GM21423 (cell line): ENCODE data around the gene PLEKHA1.

Experiments
- ATAC-seq: cut with Tn5 transposase; IDR thresholded peaks from one replicate; pipeline ENCODE4 v1.9.1; 2021; ENCODE audit warnings: mild to moderate bottlenecking, moderate library complexity; ENCODE audit not compliant: unreplicated experiment

The PLEKHA1 gene

DNA sequence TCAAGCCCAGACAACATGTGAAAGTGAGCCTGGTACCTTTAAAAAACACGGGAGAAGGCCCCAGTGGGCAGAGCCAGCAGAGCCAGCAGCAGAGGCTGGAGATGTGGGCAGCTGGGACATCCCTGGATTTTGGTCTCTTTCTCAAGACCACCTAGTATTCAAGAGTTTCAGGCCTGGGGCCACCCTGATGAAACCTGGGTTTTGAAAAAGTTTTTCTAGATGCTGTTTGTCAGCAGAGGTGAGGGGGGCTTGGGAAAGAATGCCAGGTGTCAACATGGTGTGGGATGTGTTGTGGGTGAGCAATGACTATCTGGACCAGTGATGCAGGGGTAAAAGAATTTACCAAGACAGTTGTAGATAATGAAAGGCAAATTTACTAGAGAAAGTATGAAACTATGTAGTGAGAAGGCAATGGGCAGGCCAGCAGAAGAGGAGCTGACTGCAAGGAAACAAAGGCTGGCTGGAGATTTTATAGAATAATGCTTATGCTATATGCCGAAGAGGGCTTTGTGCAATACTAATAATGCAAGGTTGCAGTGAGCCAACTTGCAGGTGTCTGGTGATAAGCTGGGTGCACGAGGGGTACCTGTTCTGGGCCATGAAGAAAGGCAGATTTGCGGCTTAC lies 28.1 kb upstream of the PLEKHA1 start:
- ATAC-seq, result no peak

DNA sequence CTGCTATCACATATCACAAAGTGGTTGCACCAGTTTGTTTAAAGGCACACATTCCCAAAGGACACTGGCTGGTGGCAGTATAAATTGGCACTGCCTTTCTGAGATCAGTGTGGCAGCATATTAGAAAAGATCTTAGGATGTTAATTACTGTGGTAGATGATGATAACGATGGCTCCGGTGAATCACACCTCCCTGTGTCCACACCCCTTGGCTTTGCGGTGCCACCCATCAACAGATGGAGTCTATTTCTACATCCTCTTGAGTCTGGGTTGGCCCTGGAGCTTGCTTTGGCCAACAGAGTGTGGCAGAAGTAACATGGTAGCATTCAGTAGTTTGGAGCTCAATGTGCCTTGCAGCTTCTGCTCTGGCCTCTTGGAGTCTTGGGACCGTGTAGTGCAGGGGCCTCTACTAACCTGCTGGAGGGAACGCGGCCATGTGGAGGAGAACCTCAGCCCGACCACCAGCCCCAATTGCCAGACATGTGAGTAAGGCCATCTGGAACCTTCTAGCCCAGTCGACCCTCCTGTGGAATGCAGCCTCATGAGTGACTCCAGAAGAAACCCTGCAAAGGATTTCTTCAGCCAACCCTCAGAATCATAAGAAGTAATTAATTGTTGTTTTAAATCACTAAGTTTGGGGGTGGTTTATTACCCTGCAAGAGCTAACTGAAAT lies 27.2 kb upstream of the PLEKHA1 start:
- ATAC-seq, result no peak

GRCh38 chr10:122348512-122348911 lies 26.0 kb upstream of the PLEKHA1 start:
- ATAC-seq, result no peak

DNA sequence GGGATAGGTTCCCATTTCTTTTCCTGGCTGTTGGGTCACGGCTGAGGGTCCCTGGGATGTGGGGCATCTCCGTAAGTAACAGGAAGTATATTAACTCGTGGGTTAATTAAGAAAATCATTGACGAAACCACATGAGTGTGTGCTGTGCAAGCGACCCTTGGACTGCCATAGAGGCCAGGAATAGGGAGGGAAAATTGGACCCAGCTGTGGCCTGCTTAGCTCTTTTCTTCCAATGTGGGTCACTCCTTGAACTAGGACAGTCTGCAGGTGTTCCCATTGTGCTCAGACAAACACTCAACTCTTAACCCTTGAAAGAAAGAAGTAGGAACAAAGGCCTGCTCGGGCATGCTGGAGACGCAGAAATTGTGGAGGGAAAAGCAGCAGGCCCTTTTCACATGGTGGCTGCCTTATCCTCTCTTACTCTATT lies 25.6 kb upstream of the PLEKHA1 start:
- no peak for ATAC-seq

GRCh38 chr10:122349758-122350369 lies 24.6 kb upstream of the PLEKHA1 start:
- ATAC-seq, result no peak

GRCh38 chr10:122350893-122351292 lies 23.6 kb upstream of the PLEKHA1 start:
- no peak for ATAC-seq

DNA sequence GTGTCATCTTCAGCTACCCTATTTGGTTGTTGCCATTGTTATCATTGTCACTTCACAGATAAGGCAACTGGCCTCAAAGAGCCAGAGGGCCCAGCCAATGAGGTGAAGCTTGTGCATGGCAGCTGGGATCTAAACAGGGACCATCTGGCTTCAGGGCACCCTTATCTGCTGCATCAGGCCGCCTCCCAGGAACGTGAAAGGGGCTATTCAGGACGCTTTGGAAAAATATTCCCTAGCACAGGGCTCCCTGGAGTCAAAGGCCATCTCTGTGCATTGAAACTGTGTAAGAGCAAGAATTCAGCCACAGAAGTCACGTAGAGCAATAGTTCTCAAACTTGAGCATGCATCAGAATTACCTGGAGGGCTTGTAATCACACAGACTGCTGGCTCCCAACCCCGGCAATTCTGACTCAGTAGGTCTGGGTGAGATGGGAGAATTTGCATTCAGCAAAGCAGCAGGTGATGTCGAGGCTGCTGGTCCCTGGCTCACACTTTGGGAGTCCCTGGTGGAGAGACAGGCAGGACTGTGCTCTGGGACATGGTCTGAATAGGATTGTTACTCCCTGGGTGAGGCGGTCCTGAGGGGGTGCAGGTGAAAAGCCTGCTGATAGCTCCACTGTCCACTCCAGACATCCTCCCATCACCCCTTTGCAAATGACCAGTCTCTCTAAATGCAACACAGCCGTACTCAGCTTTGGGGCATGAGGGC lies 21.5 kb upstream of the PLEKHA1 start:
- ATAC-seq, result no peak

DNA sequence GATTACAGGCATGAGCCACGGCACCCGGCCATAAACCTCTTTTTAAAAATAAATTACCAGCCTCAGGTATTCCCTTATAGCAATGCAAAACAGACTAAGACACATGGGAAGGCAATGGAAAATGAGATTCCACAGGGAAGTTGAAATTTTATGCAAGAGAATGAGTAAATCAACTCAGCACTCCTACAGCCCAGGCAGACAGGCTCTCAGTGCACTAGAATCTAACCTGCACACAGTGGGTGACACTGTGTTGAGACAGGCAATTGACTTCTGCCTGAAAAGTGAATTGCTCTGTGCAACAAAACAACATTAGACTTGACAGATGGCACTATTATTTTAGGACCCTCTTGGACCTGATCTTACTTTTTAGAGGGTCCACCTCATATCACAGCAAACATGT lies 20.1 kb upstream of the PLEKHA1 start:
- ATAC-seq, result no peak

GRCh38 chr10:122357685-122358084 lies 16.8 kb upstream of the PLEKHA1 start:
- ATAC-seq, result no peak

GRCh38 chr10:122359621-122360020 lies 14.9 kb upstream of the PLEKHA1 start:
- ATAC-seq, result no peak

DNA sequence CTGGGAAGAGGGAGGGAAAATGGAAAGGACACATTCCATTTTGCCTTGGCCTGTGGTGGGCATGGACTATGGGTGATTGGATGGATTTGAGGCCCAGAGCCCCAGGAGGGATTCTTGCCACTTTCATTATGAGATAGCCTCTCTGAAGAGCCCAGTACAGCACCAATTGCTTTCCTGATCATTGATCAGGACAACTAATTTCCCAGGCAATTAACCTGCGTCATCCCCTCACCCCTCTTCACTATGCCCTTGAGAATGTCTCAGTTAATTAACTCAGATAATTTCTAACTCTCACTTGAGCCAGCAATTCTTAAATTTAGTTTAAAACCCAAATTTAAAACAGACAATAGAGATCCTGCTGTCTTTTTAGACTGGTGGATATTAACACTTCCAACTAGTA lies 13.5 kb upstream of the PLEKHA1 start:
- ATAC-seq, result no peak

GRCh38 chr10:122362031-122362592 lies 12.4 kb upstream of the PLEKHA1 start:
- ATAC-seq, result no peak

DNA sequence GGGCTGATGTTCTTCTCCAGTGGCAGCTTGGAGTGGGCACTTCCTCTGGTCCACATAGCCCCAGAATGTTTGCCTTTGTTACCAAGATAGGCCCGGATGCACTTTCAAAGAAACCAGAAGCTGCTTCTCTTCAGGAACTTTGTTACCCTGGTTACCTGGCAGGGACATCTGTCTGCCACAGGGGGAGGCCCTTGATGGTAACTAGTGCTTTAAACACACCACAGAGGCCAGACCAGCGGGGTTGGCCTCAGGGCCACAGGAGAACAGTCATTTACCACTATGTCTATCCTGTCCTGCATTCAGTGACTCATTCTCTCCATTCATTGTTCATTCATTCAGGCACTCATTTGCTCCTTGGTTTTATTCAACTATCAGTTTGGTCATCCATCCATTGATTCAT lies 11.9 kb upstream of the PLEKHA1 start:
- no peak for ATAC-seq

DNA sequence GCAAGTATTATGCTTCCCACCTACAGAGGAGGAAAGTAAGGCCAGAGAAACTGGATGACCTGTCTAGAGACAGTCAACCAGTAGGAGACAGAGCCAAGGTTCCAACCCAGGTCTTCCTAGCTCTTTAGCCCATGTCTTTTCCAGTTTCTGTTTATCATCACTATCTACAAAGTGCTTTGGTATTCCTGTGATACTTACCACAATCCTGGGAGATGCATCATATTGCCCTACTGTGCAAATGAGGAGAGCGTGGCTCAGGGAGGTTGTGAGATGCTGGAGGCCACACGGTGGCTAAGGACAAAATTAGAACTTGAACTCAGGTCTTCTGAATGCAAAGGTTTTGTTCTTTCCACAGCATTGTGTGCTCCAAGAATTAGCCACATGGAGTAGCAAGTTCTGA lies 11.2 kb upstream of the PLEKHA1 start:
- ATAC-seq, result no peak

- ATAC-seq, result no peak
These were observed 10.6 kb upstream of the PLEKHA1 start for GRCh38 chr10:122363722-122364463.

DNA sequence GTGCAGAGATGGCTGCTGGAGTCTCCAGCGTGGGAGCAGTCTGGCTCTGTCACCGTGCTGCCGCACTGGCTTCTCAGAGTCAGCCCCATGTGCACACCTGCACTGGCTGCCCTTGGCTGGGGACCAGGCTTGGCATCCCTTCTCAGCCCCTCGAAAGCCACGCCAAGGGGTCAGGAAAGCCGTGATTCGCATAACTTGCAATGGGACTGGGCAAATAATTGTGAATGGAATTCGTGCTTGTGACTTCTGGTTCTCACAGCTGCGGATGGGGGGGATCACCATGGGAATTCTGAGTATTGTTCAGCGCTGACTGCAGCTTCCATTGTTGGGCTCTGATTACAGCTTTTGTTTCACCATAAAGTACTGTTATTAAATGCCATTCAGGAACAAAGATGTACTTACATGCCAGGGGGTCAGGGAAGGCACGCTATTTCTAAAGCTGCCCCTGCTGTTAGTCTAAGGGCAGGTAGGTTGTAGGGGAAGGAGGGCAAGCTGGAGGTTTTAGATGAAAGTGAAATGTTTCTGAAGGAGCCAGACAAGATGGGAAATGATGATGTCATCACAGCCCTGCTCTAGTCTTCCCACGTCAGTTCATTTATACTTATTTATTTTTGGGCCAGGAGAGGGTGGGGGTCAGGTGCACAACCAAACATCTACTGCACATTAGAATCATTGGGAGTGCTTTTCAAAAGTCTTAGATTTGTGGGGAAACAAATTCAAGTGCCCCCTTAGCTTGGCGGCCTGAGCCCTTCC lies 5.8 kb upstream of the PLEKHA1 start:
- ATAC-seq, result no peak

DNA sequence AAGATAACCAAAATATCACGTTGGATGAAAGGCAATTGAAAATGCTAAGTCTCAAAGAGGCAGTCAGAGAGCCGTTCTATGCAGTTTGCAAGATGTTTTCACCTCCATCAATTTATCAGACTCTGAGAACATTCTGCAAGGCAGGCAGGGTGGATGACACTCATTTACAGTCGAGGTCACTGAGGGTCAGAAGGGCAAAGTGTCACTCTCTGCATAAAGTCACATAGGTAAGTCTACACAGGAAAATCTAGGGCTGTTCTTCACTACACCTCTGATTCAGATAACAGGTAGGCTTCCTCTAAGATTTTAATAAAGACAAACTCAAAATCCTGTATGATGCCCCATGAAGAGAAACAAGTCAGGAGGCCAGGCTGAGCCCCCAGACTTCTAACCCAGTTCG lies 1.4 kb upstream of the PLEKHA1 start:
- no peak for ATAC-seq

DNA sequence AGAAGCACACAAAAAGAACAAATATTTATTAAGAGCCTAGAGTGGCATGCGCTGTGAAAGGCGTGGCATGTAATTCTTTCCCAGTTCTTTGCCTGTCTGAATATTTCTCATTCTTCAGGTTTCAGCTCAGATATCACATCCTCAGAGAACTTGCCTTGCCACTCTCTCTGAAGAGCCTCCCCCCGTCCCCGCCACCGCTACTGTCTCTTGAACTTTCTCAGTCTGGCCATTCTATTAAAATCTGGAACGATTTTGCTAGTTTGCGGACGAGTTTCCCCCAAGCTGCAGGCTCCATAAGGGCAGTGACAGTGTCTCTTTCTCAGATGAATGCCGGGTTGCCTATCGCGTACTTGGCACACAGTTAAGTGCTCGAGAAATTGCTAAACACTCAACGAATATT lies 787 bp upstream of the PLEKHA1 start:
- no peak for ATAC-seq

GRCh38 chr10:122374859-122375678 lies 561 bp downstream of the PLEKHA1 start:
- peak; percentile 43 for ATAC-seq
